HG03064 (cell line): ENCODE results near the gene SIX2.

ENCODE experiments used
- ATAC-seq: cut with Tn5 transposase; IDR thresholded peaks from one replicate; pipeline ENCODE4 v1.9.1; 2021; ENCODE audit warnings: low read depth; ENCODE audit not compliant: unreplicated experiment

The SIX2 gene

GRCh38 chr2:44970846-44971450 lies 38.3 kb downstream of the SIX2 start:
- ATAC-seq, result no peak

- no peak for ATAC-seq
Measured at GRCh38 chr2:44969936-44970335, 39.3 kb downstream of the SIX2 start.

GRCh38 chr2:44967727-44968432 lies 41.4 kb downstream of the SIX2 start:
- no peak for ATAC-seq

GRCh38 chr2:44967056-44967455 lies 42.2 kb downstream of the SIX2 start:
- no peak for ATAC-seq

GRCh38 chr2:44965684-44966083 lies 43.6 kb downstream of the SIX2 start:
- ATAC-seq, result no peak

GRCh38 chr2:44964752-44965236 lies 44.5 kb downstream of the SIX2 start:
- ATAC-seq, result no peak

- no peak for ATAC-seq
Measured at GRCh38 chr2:44962176-44962695, 47.0 kb downstream of the SIX2 start.

GRCh38 chr2:44960871-44961270 lies 48.4 kb downstream of the SIX2 start:
- no peak for ATAC-seq

- no peak for ATAC-seq
Measured at GRCh38 chr2:44959855-44960254, 49.4 kb downstream of the SIX2 start.

GRCh38 chr2:44957656-44958327 lies 51.5 kb downstream of the SIX2 start:
- no peak for ATAC-seq

GRCh38 chr2:44956843-44957242 lies 52.4 kb downstream of the SIX2 start:
- ATAC-seq, result no peak

GRCh38 chr2:44955593-44956392 lies 53.5 kb downstream of the SIX2 start:
- peak; percentile 46 for ATAC-seq
